Cardiac muscle cell (in vitro differentiated cells and primary cell): ENCODE data around the gene KLF5. TPM values are rescaled to one million over a fixed set of nuclear protein-coding genes. Genes with fewer than 3 reads are reported as not detected.

Source experiments
- DNase-seq, 2 donors: peaks; one replicate each; pipeline versions ENCODE4 v3.0.0 to v3.0.0-alpha.2; 2010 to 2017; ENCODE audit warnings: low read depth in 1 of 2, low spot score in 1 of 2
- H3K27ac ChIP-seq: fragments of 200-600 bp; sonication (generic); 2 replicates; pipeline ENCODE4 v1.5.1; 2016
- H3K27me3 ChIP-seq: fragments of 200-600 bp; sonication (generic); 2 replicates; pipeline ENCODE4 v1.6.0; 2016; ENCODE audit warnings: control low read depth
- H3K36me3 ChIP-seq: fragments of 200-600 bp; sonication (generic); 2 replicates; pipeline ENCODE4 v1.5.1; 2016; ENCODE audit warnings: control low read depth
- H3K4me1 ChIP-seq: fragments of 200-600 bp; sonication (generic); 2 replicates; pipeline ENCODE4 v1.8.1; 2017; ENCODE audit warnings: low read depth, mild to moderate bottlenecking, mixed run types
- H3K4me3 ChIP-seq: fragments of 200-600 bp; sonication (generic); 2 replicates; pipeline ENCODE4 v1.5.1; 2016; ENCODE audit warnings: mild to moderate bottlenecking
- H3K9me3 ChIP-seq: fragments of 200-600 bp; sonication (generic); 2 replicates; pipeline ENCODE4 v1.5.1; 2017; ENCODE audit warnings: low read depth, mild to moderate bottlenecking, control low read depth
- polyA plus RNA-seq: library from polyadenylated mRNA; unstranded; fragments of >200 nt; fragmentation: Nextera tagmentation; extraction: Ambion mirVana; gene quantifications from 2 replicates; pipeline ENCODE4 v1.2.1, GENCODE V29; 2016
- total RNA-seq: library from RNA; depleted of rRNA; stranded (reverse); fragments of >200 nt; gene quantifications from 2 replicates; pipeline ENCODE4 v1.2.3, GENCODE V29; 2016
- TF ChIP-seq, protein P1 (sequence below): IDR thresholded peaks from 2 replicates; pipeline ENCODE4 v1.5.1; 2012; ENCODE audit warnings: low read depth, mild to moderate bottlenecking, low read length

Gene KLF5
- total and polyA plus RNA-seq, 2 experiments from 2014 or later, result 0.33 to 1.1 TPM

DNA sequence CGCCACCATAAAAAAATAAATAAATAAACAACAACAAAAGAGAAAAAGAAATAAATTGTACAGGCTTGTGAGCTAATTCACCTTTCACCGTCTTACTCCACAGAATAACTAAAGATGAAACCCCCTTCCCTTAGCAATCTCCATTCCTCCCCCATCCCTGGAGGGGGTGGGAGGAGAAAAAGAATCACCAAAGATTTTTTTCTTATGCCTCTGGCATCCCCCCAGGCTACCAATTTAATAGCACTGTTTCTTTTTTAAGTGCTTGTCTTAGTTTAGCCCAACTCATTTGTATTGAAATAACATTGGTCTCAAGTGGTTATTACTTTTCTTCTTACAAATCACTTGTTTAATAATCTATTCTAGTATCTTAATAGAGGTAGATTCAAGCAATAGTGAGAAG lies 23.9 kb upstream of the KLF5 start:
- H3K4me1 ChIP-seq, result no peaks in the 10 kb centered on the region
- no peaks in the 10 kb centered on the region for H3K27me3 ChIP-seq
- DNase-seq, result no peak
- no peak overlapping the region for H3K27ac ChIP-seq
- H3K4me3 ChIP-seq, result no peak overlapping the region
- TF ChIP-seq, protein P1, sequence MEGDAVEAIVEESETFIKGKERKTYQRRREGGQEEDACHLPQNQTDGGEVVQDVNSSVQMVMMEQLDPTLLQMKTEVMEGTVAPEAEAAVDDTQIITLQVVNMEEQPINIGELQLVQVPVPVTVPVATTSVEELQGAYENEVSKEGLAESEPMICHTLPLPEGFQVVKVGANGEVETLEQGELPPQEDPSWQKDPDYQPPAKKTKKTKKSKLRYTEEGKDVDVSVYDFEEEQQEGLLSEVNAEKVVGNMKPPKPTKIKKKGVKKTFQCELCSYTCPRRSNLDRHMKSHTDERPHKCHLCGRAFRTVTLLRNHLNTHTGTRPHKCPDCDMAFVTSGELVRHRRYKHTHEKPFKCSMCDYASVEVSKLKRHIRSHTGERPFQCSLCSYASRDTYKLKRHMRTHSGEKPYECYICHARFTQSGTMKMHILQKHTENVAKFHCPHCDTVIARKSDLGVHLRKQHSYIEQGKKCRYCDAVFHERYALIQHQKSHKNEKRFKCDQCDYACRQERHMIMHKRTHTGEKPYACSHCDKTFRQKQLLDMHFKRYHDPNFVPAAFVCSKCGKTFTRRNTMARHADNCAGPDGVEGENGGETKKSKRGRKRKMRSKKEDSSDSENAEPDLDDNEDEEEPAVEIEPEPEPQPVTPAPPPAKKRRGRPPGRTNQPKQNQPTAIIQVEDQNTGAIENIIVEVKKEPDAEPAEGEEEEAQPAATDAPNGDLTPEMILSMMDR, result no peak
- no peaks in the 10 kb centered on the region for H3K36me3 ChIP-seq
- H3K9me3 ChIP-seq, result no peaks in the 10 kb centered on the region

DNA sequence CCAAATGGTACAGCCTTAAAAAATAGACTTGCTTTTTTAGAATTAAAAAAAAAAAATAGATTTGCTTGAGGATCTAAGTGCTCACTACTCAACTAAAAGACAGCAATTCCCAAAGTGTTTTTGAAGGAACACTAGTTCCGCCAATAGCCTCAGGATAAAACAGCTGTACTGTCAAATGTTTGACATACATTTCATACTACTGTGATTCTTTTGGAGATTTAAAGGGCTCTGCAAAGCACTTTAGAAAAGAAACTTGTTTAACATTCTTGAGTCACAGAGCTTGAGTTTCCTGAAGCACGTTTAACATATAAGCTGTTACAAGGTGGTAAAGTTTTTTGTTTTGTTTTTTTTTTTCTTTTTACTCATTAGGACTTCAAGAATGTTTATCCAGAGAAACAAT lies 23.1 kb upstream of the KLF5 start:
- no peak overlapping the region for H3K27ac ChIP-seq
- TF ChIP-seq, protein P1, result no peak
- no peak overlapping the region for H3K4me3 ChIP-seq
- no peaks in the 10 kb centered on the region for H3K4me1 ChIP-seq
- no peak for DNase-seq
- no peaks in the 10 kb centered on the region for H3K9me3 ChIP-seq
- H3K36me3 ChIP-seq, result no peaks in the 10 kb centered on the region
- no peaks in the 10 kb centered on the region for H3K27me3 ChIP-seq

DNA sequence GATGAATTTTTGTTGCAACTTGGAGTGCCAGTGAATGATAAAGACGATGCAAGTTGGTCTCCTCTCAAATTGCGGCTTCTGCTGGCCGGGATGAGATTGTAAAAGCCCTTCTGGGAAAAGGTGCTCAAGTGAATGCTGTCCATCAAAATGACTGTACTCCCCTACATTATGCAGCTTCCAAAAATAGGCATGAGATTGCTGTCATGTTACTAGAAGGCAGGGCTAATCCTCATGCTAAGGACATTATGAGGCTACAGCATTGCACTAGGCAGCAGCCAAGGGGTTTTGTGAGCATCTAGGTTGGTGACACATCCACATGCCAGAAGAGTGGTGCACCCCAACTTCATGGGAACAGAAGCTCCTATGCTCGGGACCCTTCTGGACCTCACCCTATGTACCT lies 22.2 kb upstream of the KLF5 start:
- DNase-seq, result no peak
- Histone ChIP-seq H3K36me3 (no peaks in the 10 kb centered on the region), H3K4me3 (no peak overlapping the region), H3K4me1 (no peaks in the 10 kb centered on the region), H3K27me3 (no peaks in the 10 kb centered on the region), H3K9me3 (no peaks in the 10 kb centered on the region), H3K27ac (no peak overlapping the region)
- TF ChIP-seq, protein P1, result no peak

DNA sequence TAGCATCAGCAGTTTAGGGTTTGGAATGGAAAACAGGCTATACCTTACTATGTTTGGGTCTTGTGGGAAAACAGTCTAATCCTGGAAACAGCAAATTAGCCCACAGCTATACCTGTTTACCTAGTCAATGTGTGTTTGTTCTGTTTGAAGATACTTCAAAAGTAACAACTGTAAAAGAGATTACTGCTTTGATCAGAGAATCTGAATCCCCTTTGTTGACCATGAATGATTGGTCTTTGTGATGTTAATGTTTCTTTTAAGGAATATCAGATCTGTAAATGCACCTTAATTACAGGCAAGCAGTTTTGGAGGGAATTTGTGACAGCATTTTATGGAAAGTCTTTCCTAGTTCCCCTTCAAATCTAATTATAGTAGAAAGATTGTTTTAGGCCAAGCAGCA lies 20.7 kb upstream of the KLF5 start:
- Histone ChIP-seq H3K27ac (no peak overlapping the region), H3K4me3 (no peak overlapping the region), H3K27me3 (no peaks in the 10 kb centered on the region), H3K4me1 (no peaks in the 10 kb centered on the region), H3K36me3 (no peaks in the 10 kb centered on the region), H3K9me3 (no peaks in the 10 kb centered on the region)
- TF ChIP-seq, protein P1, result no peak
- DNase-seq, result no peak

DNA sequence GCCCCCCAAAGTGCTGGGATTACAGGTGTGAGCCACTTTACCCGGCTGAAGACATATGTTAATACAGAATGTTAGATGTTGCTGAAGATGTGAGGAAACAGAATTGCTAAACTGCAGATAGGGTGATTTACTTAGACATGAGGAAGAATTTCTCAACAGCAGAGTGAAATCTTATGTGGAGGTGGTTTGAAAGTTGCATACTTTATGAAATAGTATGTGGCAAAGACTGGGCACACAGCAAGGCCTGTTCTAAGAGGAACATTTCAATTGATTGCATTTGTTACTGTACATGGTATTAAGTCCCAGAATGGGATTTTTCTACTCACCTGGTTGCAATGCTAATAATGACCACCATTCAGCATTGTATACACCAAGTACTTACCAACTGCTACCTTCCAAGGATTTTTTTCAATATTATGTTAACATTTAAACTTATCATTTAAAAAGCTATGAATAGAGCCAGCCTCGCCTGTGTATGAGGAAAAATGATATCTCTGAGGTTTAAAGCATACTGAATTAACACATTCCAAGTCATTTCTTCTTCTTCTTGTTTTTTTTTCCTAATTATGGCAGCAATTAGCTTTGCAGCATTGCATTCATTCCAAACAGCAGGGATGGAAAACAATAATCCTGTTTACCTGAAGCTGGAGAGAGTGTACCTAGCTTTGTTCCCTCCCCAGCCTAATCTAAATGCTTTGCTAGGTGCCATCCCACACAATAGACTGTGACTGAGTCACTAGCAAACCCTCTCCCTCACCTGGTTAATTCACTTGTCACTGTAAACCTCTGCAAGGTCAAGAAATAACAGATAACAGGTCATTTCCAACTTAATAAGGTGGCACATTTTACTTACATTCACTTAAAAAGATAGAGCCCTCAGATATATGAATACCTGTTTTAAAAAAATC lies 19.4 kb upstream of the KLF5 start:
- peak in 1 of 2 donors; percentile 12 for DNase-seq
- H3K27me3 ChIP-seq, result no peaks in the 10 kb centered on the region

More for the DNA sequence above, 19.4 kb upstream of the KLF5 start:
- Histone ChIP-seq H3K4me1 (no peaks in the 10 kb centered on the region), H3K36me3 (no peaks in the 10 kb centered on the region), H3K9me3 (no peaks in the 10 kb centered on the region), H3K4me3 (no peak overlapping the region), H3K27ac (no peak overlapping the region)
- TF ChIP-seq, protein P1, result no peak
